Cardiac fibroblast (primary cell): Measurements from ENCODE around the gene GRPEL2.

Experiments used
- DNase-seq, 2 donors: peaks; one replicate each; pipeline versions ENCODE4 v3.0.0 to v3.0.0-alpha.2; 2010; ENCODE audit warnings: low read depth in 2 of 2
- H3K4me3 ChIP-seq, 2 donors: replicated peaks in 1 of 2; 1 replicate in 1 of 2; 2 replicates in 1 of 2; pipeline ENCODE4 v1.5.1; 2011; ENCODE audit warnings: low read depth in 2 of 2, low read length in 2 of 2, mild to moderate bottlenecking in 2 of 2, moderate library complexity in 1 of 2
- TF ChIP-seq, protein P1 (sequence below): IDR thresholded peaks from one replicate; pipeline ENCODE4 v1.5.1; 2011; ENCODE audit warnings: low read depth, mild to moderate bottlenecking, low read length, inconsistent platforms

Gene GRPEL2

GRCh38 chr5:149319174-149319573 lies 26.1 kb upstream of the GRPEL2 start:
- TF ChIP-seq, protein P1, sequence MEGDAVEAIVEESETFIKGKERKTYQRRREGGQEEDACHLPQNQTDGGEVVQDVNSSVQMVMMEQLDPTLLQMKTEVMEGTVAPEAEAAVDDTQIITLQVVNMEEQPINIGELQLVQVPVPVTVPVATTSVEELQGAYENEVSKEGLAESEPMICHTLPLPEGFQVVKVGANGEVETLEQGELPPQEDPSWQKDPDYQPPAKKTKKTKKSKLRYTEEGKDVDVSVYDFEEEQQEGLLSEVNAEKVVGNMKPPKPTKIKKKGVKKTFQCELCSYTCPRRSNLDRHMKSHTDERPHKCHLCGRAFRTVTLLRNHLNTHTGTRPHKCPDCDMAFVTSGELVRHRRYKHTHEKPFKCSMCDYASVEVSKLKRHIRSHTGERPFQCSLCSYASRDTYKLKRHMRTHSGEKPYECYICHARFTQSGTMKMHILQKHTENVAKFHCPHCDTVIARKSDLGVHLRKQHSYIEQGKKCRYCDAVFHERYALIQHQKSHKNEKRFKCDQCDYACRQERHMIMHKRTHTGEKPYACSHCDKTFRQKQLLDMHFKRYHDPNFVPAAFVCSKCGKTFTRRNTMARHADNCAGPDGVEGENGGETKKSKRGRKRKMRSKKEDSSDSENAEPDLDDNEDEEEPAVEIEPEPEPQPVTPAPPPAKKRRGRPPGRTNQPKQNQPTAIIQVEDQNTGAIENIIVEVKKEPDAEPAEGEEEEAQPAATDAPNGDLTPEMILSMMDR: no peak
- no peak for DNase-seq
- no peak overlapping the region for H3K4me3 ChIP-seq

GRCh38 chr5:149320791-149321330 lies 24.4 kb upstream of the GRPEL2 start:
- TF ChIP-seq, protein P1: no peak
- no peak overlapping the region for H3K4me3 ChIP-seq
- peak; percentile 92 to 97 for DNase-seq

DNA sequence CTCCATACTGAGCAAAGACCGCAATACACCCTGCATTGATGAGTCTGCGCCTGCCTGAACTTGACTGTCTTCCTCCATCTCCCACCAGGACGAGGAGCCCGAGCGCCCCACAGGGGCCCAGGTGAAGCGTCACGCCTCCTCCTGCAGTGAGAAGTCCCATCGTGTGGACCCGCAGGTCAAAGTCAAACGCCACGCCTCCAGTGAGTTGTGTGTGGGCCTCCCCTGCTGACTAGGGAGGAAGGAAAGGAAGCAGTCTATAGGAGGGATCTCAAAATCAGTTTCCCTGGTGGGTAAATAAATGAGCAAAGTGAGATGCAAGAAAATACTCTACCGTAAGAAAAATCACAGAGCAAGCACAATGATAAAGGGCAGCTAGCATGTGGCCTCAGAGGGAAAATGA lies 22.8 kb upstream of the GRPEL2 start:
- TF ChIP-seq, protein P1: no peak
- no peak for DNase-seq

DNA sequence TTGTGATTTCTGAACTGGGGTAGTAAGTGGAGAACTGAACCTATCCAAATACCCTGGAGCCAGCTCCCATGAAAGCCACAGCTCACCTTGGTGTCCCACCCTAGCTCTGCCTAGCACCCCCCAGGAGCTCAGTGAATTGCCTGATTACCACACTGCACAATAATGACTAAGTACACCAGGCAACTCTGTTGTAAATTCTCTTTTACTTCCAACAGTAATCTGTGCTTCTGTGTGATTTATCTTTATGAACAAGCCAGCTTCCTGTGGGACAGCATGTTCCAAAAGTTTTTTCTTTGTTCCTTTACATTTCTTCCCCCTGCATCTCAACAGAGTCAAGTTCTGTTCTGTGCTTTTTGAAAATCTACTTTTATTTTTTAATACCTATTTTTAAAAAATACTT lies 22.1 kb upstream of the GRPEL2 start:
- no peak overlapping the region for H3K4me3 ChIP-seq
- DNase-seq: peak; percentile 76 to 78
- TF ChIP-seq, protein P1: no peak

More for the DNA sequence above, 22.8 kb upstream of the GRPEL2 start:
- H3K4me3 ChIP-seq: no peak overlapping the region

- DNase-seq: peak; percentile 80 to 84
- TF ChIP-seq, protein P1: no peak
These were observed 21.6 kb upstream of the GRPEL2 start for GRCh38 chr5:149323621-149324205.

GRCh38 chr5:149324641-149325040 lies 20.7 kb upstream of the GRPEL2 start:
- H3K4me3 ChIP-seq: no peak overlapping the region
- TF ChIP-seq, protein P1: no peak
- peak in 1 of 2 donors; percentile 46 for DNase-seq

More at GRCh38 chr5:149323621-149324205, 21.6 kb upstream of the GRPEL2 start:
- H3K4me3 ChIP-seq: no peak overlapping the region
